ENCODE results near the gene MXD3.

MXD3 gene

GRCh38 chr5:177290816-177291596 lies 20.7 kb downstream of the MXD3 start:
- Histone ChIP-seq H3K36me3 (peaks cover 69 to 91% (median 91%) of the 10 kb centered on the region in 3 donors), H3K9me3 (no peaks in the 10 kb centered on the region), H3K27me3 (no peaks in the 10 kb centered on the region), H3K27ac (no peak overlapping the region), H3K4me1 (peaks cover 0 to under 1% (median 0%) of the 10 kb centered on the region in 4 donors), H3K4me3 (no peak overlapping the region)
- no peak for DNase-seq
- intact Hi-C loops (cut with DNase I; ENCODE audit: low total_unique reads): no loop called here
- no peak for TF ChIP-seq CTCF (IDR thresholded peaks at IDR 0.05)

- no peak overlapping the region for H3K4me3 ChIP-seq
- H3K27ac ChIP-seq: no peak overlapping the region
- H3K27me3 ChIP-seq: no peaks in the 10 kb centered on the region
- no peak for DNase-seq
- H3K36me3 ChIP-seq: peaks cover 73 to 91% (median 88%) of the 10 kb centered on the region in 3 donors
- no peak for TF ChIP-seq CTCF (IDR thresholded peaks at IDR 0.05)
- H3K9me3 ChIP-seq: no peaks in the 10 kb centered on the region
- intact Hi-C loops (cut with DNase I; ENCODE audit: low total_unique reads): no loop called here
- no peaks in the 10 kb centered on the region for H3K4me1 ChIP-seq
Measured at GRCh38 chr5:177288191-177288590, 23.5 kb downstream of the MXD3 start.

GRCh38 chr5:177276886-177277285 lies 34.8 kb downstream of the MXD3 start:
- H3K4me3 ChIP-seq: no peak overlapping the region
- H3K27ac ChIP-seq: no peak overlapping the region
- TF ChIP-seq CTCF (IDR thresholded peaks at IDR 0.05): no peak
- H3K4me1 ChIP-seq: no peaks in the 10 kb centered on the region
- intact Hi-C loops (cut with DNase I; ENCODE audit: low total_unique reads): no loop called here
- no peak for DNase-seq
- H3K27me3 ChIP-seq: no peaks in the 10 kb centered on the region
- H3K36me3 ChIP-seq: peaks cover 59 to 85% (median 61%) of the 10 kb centered on the region in 3 donors
- H3K9me3 ChIP-seq: no peaks in the 10 kb centered on the region

GRCh38 chr5:177275883-177276282 lies 35.8 kb downstream of the MXD3 start:
- no peaks in the 10 kb centered on the region for H3K27me3 ChIP-seq
- no peaks in the 10 kb centered on the region for H3K9me3 ChIP-seq
- no peaks in the 10 kb centered on the region for H3K4me1 ChIP-seq
- H3K36me3 ChIP-seq: peaks cover 56 to 85% (median 60%) of the 10 kb centered on the region in 3 donors
- no peak overlapping the region for H3K4me3 ChIP-seq
- DNase-seq: no peak
- TF ChIP-seq CTCF (IDR thresholded peaks at IDR 0.05): no peak
- H3K27ac ChIP-seq: no peak overlapping the region
- intact Hi-C loops (cut with DNase I; ENCODE audit: low total_unique reads): no loop called here

- intact Hi-C loops (cut with DNase I; ENCODE audit: low total_unique reads): no loop called here
- H3K9me3 ChIP-seq: no peaks in the 10 kb centered on the region
- no peaks in the 10 kb centered on the region for H3K4me1 ChIP-seq
- H3K27me3 ChIP-seq: no peaks in the 10 kb centered on the region
- peaks cover 61 to 88% (median 73%) of the 10 kb centered on the region in 3 donors for H3K36me3 ChIP-seq
- no peak for DNase-seq
- TF ChIP-seq CTCF (IDR thresholded peaks at IDR 0.05): no peak
- H3K27ac ChIP-seq: no peak overlapping the region
- H3K4me3 ChIP-seq: no peak overlapping the region
Measured at GRCh38 chr5:177271113-177271512, 40.6 kb downstream of the MXD3 start.

Data from tibial artery (tissue), 4 donors.